GM12892 (cell line): ENCODE measurements around the gene UGT2B15.

ENCODE experiments used
- POLR2A ChIP-seq: IDR thresholded peaks from 2 replicates; pipeline ENCODE4 v1.6.1; 2011; ENCODE audit warnings: low read depth, low read length, control low read depth
- POLR2AphosphoS5 ChIP-seq: IDR thresholded peaks from 2 replicates; pipeline ENCODE4 v1.6.1; 2011; ENCODE audit warnings: low read depth, low read length, control low read depth
- TAF1 ChIP-seq: IDR thresholded peaks from 2 replicates; pipeline ENCODE4 v1.6.1; 2011; ENCODE audit warnings: low read depth, mild to moderate bottlenecking, control low read depth, low read length, borderline replicate concordance

GRCh38 chr4:68630371-68630770 is 40.1 kb downstream of the UGT2B15 start:
- TF ChIP-seq POLR2AphosphoS5, result no peak
- no peak for TF ChIP-seq TAF1
- no peak for TF ChIP-seq POLR2A
